Bladder microvascular endothelial cell (primary cell): ENCODE data around the gene SHMT1. TPM values are rescaled to one million over a fixed set of nuclear protein-coding genes. Genes with fewer than 3 reads are reported as not detected.

Experiments used
- total RNA-seq: library from RNA; depleted of rRNA; stranded (reverse); fragments of >200 nt; gene quantifications from 2 replicates; pipeline ENCODE4 v1.2.3, GENCODE V29; 2014

The SHMT1 gene
- total RNA-seq, result 8.2 and 14.4 TPM in 2 replicates

DNA sequence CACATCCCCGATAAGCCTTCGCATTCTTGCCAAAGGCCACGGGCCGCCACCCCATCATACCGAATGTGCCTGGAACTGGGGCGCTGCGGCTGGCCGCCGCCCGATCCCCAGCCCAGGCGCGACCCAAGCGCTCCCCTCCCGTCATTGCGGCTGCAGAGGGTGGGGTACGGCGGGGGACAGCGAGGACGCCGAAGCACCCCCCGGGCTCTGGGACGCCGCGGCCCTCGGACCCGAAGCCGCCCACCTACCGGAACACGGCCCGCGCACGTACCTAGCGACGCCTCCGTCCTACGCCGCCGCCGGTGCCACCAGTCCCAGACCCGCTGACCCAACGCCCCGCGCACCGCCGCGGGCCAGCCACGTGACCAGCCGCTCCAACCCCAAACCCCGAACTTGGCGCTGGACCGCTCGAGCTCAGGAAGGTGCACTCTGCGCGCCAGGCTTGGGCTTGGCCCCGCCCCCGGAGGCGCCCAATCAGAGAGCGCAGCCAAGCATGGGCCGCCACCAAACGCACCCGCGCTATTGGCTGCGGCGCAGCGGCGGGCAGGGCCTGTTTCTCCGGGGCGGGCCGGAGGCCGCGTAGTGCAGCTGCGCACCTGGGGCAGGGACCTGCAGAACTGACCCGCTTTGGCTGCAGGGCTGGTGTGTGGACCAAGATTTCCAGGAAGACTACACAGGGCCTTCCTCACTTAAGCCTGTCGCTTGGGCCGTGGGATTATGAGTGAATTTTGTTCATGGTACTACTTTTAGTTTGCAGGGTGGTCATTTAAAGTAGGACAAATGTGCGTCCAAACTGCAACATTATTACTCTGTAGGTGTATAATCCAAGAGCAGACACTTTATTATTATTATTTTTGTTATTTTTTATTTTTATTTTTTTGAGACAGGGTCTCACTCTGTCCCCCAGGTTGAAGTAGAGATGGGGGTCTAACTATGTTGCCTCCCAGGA lies at the start of gene SHMT1:
TSS of gene SHMT1 (minus strand) at position 450 of the 949 bp plus-strand sequence. CDS start 7,569 bp downstream, outside the sequence.

DNA sequence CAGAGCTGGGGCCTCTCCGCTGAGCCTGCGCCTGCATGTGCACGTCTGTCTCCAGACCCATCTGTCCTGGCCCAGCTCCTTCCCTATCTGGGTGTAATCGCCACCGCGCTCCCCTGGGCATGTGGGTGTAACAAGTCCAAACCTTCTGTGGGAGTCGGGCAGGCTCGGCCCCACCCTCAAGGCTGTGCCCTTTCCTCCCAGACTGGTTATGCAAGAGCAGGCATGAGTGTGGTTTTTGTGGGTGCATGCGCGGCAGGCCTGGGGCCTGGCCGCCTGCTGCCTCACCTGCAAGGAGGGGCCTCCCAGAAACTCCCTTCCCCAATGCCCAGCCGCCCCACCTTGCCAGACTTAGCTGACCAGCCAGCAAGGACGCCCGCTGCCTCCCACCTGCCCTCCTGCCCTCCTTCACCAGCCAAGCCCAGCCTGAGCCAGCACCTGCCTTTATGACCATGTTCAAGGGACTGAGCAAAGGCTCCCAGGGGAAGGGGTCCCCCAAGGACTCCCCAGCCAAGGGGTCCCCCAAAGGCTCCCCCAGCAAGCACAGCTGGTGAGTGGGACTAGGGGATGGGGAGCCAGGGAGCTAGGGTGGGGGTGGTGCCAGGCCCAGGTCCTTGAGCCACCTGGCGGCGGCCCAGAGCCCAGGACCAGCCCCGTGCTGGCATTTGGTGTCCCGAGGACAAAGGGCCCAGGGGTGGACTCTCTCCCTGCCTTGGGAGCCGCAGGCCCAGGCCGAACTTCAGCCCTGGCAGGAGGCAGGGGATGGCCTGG lies 14.3 kb upstream of the SHMT1 start, which contains the start of gene EVPLL:
TSS of gene EVPLL (plus strand) at position 342 of the 768 bp plus-strand sequence. CDS start 3,160 bp downstream, outside the sequence.

DNA sequence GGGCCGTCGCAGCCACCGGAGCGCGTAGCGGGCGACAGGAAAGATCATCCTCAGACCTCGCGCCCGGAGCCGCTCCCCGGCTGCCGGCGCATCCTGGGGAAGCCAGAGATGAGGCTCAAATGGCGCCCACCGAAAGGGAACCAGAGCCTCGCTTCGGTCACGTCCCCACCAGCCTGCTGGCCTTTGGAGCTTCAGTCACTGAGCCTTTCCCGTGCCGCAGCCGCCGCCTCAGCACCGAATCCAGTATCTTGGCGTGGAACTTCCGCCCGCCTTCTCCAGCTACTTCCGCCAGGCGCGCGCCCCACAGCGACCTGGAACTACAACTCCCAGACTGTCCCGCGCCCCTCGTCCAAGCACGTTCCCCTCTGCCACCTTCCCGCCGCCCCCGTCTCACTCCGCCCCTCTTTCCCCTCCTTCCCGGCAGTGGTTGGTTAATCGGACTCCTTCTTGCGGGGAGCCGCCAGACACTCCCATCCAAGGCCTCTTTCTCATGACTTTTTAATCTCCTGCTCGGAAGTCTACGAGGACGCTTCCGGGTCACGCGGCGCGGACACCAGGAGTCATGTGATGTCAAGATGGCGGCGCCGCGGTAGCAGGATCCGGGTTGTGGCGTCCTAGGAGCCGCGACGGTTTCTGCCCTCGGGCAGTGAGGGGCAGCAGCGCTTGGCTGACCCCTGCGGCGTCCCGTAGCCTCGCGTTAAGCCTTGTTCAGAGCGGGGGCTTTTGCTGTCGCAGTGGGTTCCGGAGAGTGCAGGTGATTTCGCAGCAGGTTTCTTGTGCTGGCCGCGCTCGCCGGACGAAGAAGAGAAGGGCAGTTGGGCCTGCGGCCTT lies 48.4 kb downstream of the SHMT1 start, which contains the start of the genes SMCR8 and TOP3A:
TSS of gene SMCR8 (plus strand) at position 563 of the 831 bp plus-strand sequence. CDS start 497 bp downstream, outside the sequence.
TSS of gene TOP3A (minus strand) at position 264 of the 831 bp plus-strand sequence. CDS start at position 48, 216 bp downstream.

Other genes with a start within 250 kb of the SHMT1 start
- 60.7 and 61.0 TPM in 2 replicates for gene ALKBH5, start 179.7 kb downstream of the SHMT1 start, total RNA-seq
- gene LLGL1, start 137.9 kb downstream of the SHMT1 start, total RNA-seq, result 18.1 and 30.5 TPM in 2 replicates
- gene FLII, start 104.8 kb downstream of the SHMT1 start, total RNA-seq, result 403 and 474 TPM in 2 replicates
- 12.5 and 21.8 TPM in 2 replicates for gene MIEF2, start 102.9 kb downstream of the SHMT1 start, total RNA-seq
- gene TOP3A, start 48.6 kb downstream of the SHMT1 start, total RNA-seq, result 13.9 and 25.7 TPM in 2 replicates
- 9.4 and 24.4 TPM in 2 replicates for gene SMCR8, start 48.3 kb downstream of the SHMT1 start, total RNA-seq
- gene EVPLL, start 14.2 kb upstream of the SHMT1 start, total RNA-seq, result not detected in 2 replicates
- gene LGALS9C, start 113.2 kb upstream of the SHMT1 start, total RNA-seq, result not detected in 2 replicates